Measurements from ENCODE around the gene GLI3. TPM values are rescaled to one million over a fixed set of nuclear protein-coding genes. Genes with fewer than 3 reads are reported as not detected.
A peak's percentile ranks its signal among the peaks of the same experiment; 100 is the strongest.

Gene GLI3
- total RNA-seq, 1 donor from 2014 or later = 136 TPM

GRCh38 chr7:42017349-42017986 lies 219.5 kb downstream of the GLI3 start:
- Mint-ChIP-seq H3K9me3 (peaks cover 11% of the 10 kb centered on the region), H3K27ac (ENCODE audit: unreplicated experiment) (peak overlapping the region; percentile 38), H3K36me3 (ENCODE audit: low read depth) (peaks cover 54% of the 10 kb centered on the region), H3K4me1 (peaks cover 63% of the 10 kb centered on the region), H3K27me3 (ENCODE audit: low read depth) (no peaks in the 10 kb centered on the region), H3K4me3 (peak overlapping the region; percentile 39)
- no peak for TF ChIP-seq CTCF (conservative IDR thresholded peaks at IDR 0.05)
- no peak for DNase-seq (ENCODE audit: low read depth, low spot score)

- H3K27me3 Mint-ChIP-seq (ENCODE audit: low read depth) = no peaks in the 10 kb centered on the region
- peaks cover 58% of the 10 kb centered on the region for H3K36me3 Mint-ChIP-seq (ENCODE audit: low read depth)
- no peak for DNase-seq (ENCODE audit: low read depth, low spot score)
- H3K9me3 Mint-ChIP-seq = peaks cover 11% of the 10 kb centered on the region
- no peak overlapping the region for H3K4me3 Mint-ChIP-seq
- peaks cover 53% of the 10 kb centered on the region for H3K4me1 Mint-ChIP-seq
- no peak for TF ChIP-seq CTCF (conservative IDR thresholded peaks at IDR 0.05)
- no peak overlapping the region for H3K27ac Mint-ChIP-seq (ENCODE audit: unreplicated experiment)
Observed at GRCh38 chr7:42016517-42016916, 220.5 kb downstream of the GLI3 start.

GRCh38 chr7:42014625-42015618 lies 222.1 kb downstream of the GLI3 start:
- no peak overlapping the region for H3K4me3 Mint-ChIP-seq
- H3K4me1 Mint-ChIP-seq = peaks cover 46% of the 10 kb centered on the region
- peaks cover 64% of the 10 kb centered on the region for H3K36me3 Mint-ChIP-seq (ENCODE audit: low read depth)
- no peaks in the 10 kb centered on the region for H3K27me3 Mint-ChIP-seq (ENCODE audit: low read depth)
- TF ChIP-seq CTCF (conservative IDR thresholded peaks at IDR 0.05) = peak; percentile 79
- peak; percentile 43 for DNase-seq (ENCODE audit: low read depth, low spot score)
- no peak overlapping the region for H3K27ac Mint-ChIP-seq (ENCODE audit: unreplicated experiment)
- H3K9me3 Mint-ChIP-seq = peaks cover 11% of the 10 kb centered on the region

- H3K27ac Mint-ChIP-seq (ENCODE audit: unreplicated experiment) = no peak overlapping the region
Observed at GRCh38 chr7:42012786-42013360, 224.1 kb downstream of the GLI3 start.

More at GRCh38 chr7:42012786-42013360, 224.1 kb downstream of the GLI3 start:
- Mint-ChIP-seq H3K9me3 (peaks cover 11% of the 10 kb centered on the region), H3K4me3 (no peak overlapping the region), H3K36me3 (ENCODE audit: low read depth) (peaks cover 70% of the 10 kb centered on the region), H3K27me3 (ENCODE audit: low read depth) (no peaks in the 10 kb centered on the region), H3K4me1 (peaks cover 30% of the 10 kb centered on the region)
- DNase-seq (ENCODE audit: low read depth, low spot score) = no peak
- TF ChIP-seq CTCF (conservative IDR thresholded peaks at IDR 0.05) = no peak

Measured in neural crest cell (in vitro differentiated cells).